CD4-positive, alpha-beta T cell treated with Interleukin-4 for 1 hour (primary cell): ENCODE measurements around the gene FOXP1.

Experiments
- DNase-seq, 2 donors: peaks; one replicate each; pipeline ENCODE4 v3.0.0-alpha.2; 2020 to 2022

FOXP1 gene

GRCh38 chr3:71585887-71586809 is 2.6 kb upstream of the FOXP1 start:
- DNase-seq, result peak; percentile 15 to 65

GRCh38 chr3:71585131-71585530 is 1.6 kb upstream of the FOXP1 start:
- DNase-seq, result peak in 1 of 2 donors; percentile 32

DNA sequence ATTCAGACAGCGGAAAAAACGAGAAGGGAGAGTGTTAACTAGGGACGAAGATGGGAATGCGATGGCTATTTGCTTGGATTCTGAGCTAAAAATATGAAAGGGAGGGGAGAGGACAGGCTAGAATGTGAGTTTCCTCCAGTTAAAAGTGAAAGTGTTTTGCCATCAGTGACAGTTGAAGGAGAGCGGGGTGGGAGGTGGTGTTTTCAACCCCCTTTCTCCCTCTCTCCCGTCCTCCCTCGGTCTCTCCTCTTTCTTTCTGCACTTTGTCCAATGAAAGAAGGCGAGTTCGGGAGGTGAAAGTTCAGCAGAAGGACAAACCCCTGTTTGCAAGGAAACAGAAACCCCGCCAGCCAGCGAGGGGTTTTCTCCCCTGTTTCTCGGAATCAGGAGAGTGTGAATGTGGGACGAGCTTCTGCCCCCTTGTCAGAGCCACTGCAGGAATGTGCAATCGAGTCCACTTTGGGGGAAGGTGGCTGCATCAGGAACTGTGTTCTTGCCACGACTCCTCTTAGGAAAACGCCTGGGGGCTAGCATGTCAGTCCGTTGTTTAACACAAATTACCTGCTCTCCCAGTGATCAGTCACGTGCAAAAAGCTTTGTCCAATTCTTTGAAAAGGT is 975 bp upstream of the FOXP1 start:
- DNase-seq, result peak; percentile 70 to 76

GRCh38 chr3:71582612-71583565 is 639 bp downstream of the FOXP1 start:
- DNase-seq, result peak; percentile 54 to 76

- peak; percentile 38 to 75 for DNase-seq
Measured at GRCh38 chr3:71582036-71582611, 1.4 kb downstream of the FOXP1 start.

- DNase-seq, result peak; percentile 25 to 41
Measured at GRCh38 chr3:71581457-71582035, 2.0 kb downstream of the FOXP1 start.

- DNase-seq, result no peak
Measured at GRCh38 chr3:71580636-71581456, 2.7 kb downstream of the FOXP1 start.

DNA sequence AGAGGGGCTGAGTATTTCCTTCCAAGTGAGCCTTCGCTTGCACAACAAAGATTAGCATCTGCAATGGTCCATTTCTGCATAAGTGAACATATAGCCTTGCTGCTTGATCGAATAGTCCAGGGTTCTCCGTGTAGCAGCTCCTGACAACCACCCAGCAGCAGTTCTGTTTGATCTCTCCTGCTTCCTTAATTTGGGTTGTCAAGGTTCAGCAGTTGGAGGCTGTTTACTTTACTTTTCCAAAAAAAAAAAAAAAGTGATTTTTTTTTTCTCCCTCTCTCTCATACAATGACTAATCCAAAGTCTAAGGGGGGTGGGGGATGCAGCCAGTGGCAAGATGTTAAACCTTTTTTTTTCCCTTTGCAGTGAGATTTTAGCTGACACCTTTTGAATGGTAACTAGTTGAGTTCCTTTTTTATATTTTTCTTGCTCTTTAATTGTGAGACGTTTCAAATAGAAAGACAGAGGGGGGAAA is 3.6 kb downstream of the FOXP1 start:
- DNase-seq, result peak in 1 of 2 donors; percentile 12

DNA sequence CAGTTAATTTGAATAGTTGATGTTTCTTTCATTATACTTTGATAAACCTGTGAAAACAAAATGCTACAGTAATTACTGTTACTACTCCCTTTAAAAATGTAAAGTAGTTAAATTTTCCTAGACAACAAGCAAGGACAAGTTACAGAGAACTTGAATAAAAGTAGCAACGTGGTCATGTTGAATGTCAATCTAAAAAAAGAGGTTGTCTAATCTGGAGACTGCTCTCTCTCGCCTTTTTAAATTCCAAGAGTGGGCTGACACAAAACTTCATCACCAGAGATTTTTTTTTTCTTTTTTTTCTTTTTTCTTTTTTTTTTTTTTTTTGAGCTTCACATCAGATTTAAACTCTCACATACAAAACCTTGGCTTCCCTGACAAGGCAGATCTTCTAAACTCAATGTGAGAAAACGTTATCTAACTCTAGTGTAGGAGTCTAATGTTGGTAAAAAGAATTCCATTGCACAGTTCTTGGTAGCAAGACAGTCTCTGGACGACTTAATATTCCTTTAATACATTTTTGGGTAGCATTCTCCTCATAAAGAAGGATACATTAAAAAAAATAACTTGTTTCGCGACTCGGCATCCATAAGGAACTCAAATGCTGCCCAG is 4.1 kb downstream of the FOXP1 start:
- DNase-seq, result no peak

- no peak for DNase-seq
Measured at GRCh38 chr3:71578054-71578751, 5.3 kb downstream of the FOXP1 start.

GRCh38 chr3:71577011-71577410 is 6.5 kb downstream of the FOXP1 start:
- DNase-seq, result no peak

DNA sequence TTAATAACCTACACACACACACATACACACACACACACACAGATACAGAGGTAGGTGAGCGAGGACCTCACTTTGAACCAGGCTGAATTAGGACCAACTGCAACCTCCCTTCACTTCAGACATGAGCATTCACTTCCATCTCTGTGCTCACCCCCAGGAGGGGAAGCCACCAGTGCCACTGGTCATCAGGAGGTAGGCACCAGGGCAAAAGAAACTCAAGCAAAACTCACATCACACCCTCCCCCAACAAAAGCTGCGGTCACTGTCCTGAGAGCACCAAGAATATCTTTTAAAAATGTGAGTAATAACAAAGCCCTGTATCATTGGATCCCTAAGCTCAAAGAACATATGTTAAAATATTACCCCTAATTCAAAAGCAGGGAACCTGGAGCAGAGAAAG is 8.1 kb downstream of the FOXP1 start:
- no peak for DNase-seq

- DNase-seq, result no peak
Measured at GRCh38 chr3:71573181-71573580, 10.3 kb downstream of the FOXP1 start.

DNA sequence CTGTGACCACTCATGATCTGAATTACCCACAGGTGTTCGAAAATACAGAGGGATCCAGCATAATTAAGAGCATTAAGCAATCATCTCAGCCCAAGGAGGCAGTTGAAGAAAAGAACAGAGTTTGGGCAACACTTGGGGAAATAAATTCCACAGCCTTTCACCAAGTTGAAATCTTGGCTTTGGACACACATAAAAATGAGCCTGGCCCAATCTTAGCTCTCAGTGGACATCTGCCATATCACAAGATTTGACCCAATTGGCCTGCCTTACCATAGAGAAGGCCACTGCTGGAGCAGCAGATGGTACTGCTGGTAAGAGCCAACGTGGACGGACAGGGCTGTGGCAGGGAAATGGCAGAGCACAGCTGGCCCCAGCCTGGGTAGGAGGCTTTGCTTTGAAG is 13.0 kb downstream of the FOXP1 start:
- DNase-seq, result no peak

GRCh38 chr3:71568207-71568606 is 15.3 kb downstream of the FOXP1 start:
- DNase-seq, result no peak

DNA sequence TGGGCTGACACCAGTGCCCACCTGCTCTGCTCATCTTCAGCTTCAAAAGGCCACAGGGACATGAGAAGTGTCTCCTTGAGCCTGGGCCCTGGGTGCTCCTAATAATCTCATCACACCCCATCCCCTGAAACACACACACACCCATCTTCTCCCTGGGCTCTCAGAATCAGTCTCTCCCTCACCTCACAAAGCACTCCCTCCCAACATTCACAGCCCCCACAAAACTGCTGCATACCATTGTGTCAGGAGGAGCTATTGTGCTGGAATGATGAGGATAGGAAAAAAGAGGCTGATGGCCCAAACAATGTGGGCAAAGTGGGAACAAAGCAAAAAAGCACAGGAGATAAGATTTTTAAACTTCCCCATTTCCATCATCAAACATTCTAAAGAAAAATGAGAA is 16.8 kb downstream of the FOXP1 start:
- no peak for DNase-seq

DNA sequence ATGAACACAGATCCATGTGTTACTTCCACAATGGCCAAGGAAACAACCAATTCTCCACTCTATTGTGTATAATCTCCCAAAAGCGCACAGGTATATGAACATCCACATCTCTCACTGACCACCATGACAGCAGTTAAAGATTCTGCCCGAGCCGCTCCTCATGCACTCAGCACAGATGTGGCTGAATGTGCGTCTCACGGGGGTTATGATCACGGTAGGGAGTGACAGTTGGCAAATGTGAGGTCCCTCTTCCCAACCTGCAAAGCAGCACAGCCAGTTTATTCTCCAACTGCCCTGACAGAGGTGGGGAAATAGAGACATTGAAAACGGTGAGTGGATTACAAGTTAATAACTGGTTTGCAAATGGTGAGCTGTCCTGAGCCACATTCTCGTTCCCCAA is 17.6 kb downstream of the FOXP1 start:
- DNase-seq, result no peak

DNA sequence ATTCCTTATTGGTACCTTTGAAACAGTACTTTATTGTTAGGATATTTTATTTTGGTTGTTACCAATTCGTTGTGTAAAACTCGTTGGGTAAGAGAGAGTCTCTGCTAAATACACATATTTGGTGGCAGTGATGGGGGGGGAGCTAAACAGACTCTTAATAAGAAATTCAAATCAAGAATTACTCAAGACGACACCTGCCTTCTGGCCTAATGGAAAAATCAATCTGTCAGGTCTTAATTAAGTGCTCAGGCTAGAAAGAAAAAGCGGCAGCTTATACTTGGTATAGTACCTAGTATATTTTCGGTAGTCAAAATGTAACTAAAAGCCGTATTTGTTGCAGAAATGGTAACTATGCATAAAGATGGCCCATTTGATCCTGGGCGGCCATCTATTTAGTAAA is 18.2 kb downstream of the FOXP1 start:
- no peak for DNase-seq

- peak in 1 of 2 donors; percentile 19 for DNase-seq
Measured at GRCh38 chr3:71564361-71564760, 19.2 kb downstream of the FOXP1 start.

GRCh38 chr3:71563827-71564226 is 19.7 kb downstream of the FOXP1 start:
- peak in 1 of 2 donors; percentile 23 for DNase-seq
